AG04450 (cell line): Measurements from ENCODE around the gene GPC6. TPM values are rescaled to one million over a fixed set of nuclear protein-coding genes. Genes with fewer than 3 reads are reported as not detected.

ENCODE experiments used
- CTCF ChIA-PET: fragments of 300-600, 350-600 bp; formaldehyde crosslinking; extraction: SDS; loops from one replicate; lab custom pipeline; 2022; ENCODE audit warnings: antibody characterized with exemption, inconsistent platforms; lab: Charles Lee
- POLR2A ChIA-PET: fragments of 350-600 bp; formaldehyde crosslinking; extraction: SDS; loops from one replicate; lab custom pipeline; 2021; ENCODE audit warnings: antibody characterized with exemption, inconsistent platforms; lab: Yijun Ruan, JAX
- DNase-seq: peaks from one replicate; pipeline ENCODE4 v3.0.0-alpha.2; 2011; ENCODE audit warnings: low read depth, low spot score
- H3K27ac ChIP-seq: one replicate; pipeline ENCODE4 v1.5.1; 2012; ENCODE audit warnings: low read depth, low read length, control low read depth
- H3K27me3 ChIP-seq: one replicate; pipeline ENCODE4 v1.6.0; 2012; ENCODE audit warnings: low read length; ENCODE audit not compliant: control insufficient read depth, insufficient read depth
- H3K4me3 ChIP-seq: 2 replicates; pipeline ENCODE4 v1.5.1; 2011; ENCODE audit warnings: mild to moderate bottlenecking, low read depth, low read length, control low read depth
- H3K9me3 ChIP-seq: 2 replicates; pipeline ENCODE4 v1.5.1; 2012; ENCODE audit warnings: low read length; ENCODE audit not compliant: control insufficient read depth, insufficient read depth
- CTCF ChIP-seq: IDR thresholded peaks from 2 replicates; pipeline ENCODE4 v1.5.1; 2011; ENCODE audit warnings: low read depth, low read length, control low read depth, inconsistent platforms
- polyA plus RNA-seq: library from polyadenylated mRNA; depleted of rRNA; stranded (reverse); fragments of >200 nt; gene quantifications from 2 replicates; pipeline ENCODE4 v1.2.3, GENCODE V29; 2011

The GPC6 gene
- polyA plus RNA-seq, 1 experiment, result 40.4 TPM

GRCh38 chr13:94169454-94170144, 943.0 kb downstream of the GPC6 start:
- TF ChIP-seq CTCF, result no peak
- CTCF ChIA-PET, result interaction anchor here (0.6 kb wide), 1 partner anchor 1994 kb away, joined by 3 read pairs; no protein-coding TSS in a partner anchor

GRCh38 chr13:94170145-94170571, 943.6 kb downstream of the GPC6 start:
- ChIA-PET CTCF (no interaction called here), POLR2A (no interaction called here)
- DNase-seq, result no peak
- H3K9me3 ChIP-seq, result no peaks in the 10 kb centered on the region
- H3K4me3 ChIP-seq, result no peak overlapping the region
- H3K27ac ChIP-seq, result no peak overlapping the region
- no peaks in the 10 kb centered on the region for H3K27me3 ChIP-seq
- TF ChIP-seq CTCF, result no peak

More at GRCh38 chr13:94169454-94170144, 943.0 kb downstream of the GPC6 start:
- H3K4me3 ChIP-seq, result no peak overlapping the region
- H3K27ac ChIP-seq, result no peak overlapping the region
- no peaks in the 10 kb centered on the region for H3K9me3 ChIP-seq
- no peak for DNase-seq
- H3K27me3 ChIP-seq, result no peaks in the 10 kb centered on the region
- POLR2A ChIA-PET, result no interaction called here

GRCh38 chr13:94172416-94172815, 945.8 kb downstream of the GPC6 start:
- ChIA-PET POLR2A (no interaction called here), CTCF (interaction anchor here (0.5 to 1.2 kb wide), 4 partner anchors 18 to 1985 kb away, joined by 3 to 5 read pairs (median 4); no protein-coding TSS in a partner anchor)
- Histone ChIP-seq H3K27ac (no peak overlapping the region), H3K9me3 (no peaks in the 10 kb centered on the region), H3K4me3 (no peak overlapping the region), H3K27me3 (no peaks in the 10 kb centered on the region)
- no peak for TF ChIP-seq CTCF
- DNase-seq, result no peak

- peak; percentile 17; the same call in 1 of the 2 replicates for TF ChIP-seq CTCF
- DNase-seq, result peak; percentile 27
- ChIA-PET CTCF (interaction anchor here (0.6 to 1.8 kb wide), 7 partner anchors 19 to 1986 kb away, joined by 3 to 5 read pairs (median 3); no protein-coding TSS in a partner anchor), POLR2A (no interaction called here)
- Histone ChIP-seq H3K27me3 (no peaks in the 10 kb centered on the region), H3K27ac (no peak overlapping the region), H3K9me3 (no peaks in the 10 kb centered on the region), H3K4me3 (no peak overlapping the region)
Observed at GRCh38 chr13:94173312-94173854, 946.8 kb downstream of the GPC6 start.

GRCh38 chr13:94174009-94174408, 947.4 kb downstream of the GPC6 start:
- POLR2A ChIA-PET, result no interaction called here
- H3K27me3 ChIP-seq, result no peaks in the 10 kb centered on the region
- no peak for TF ChIP-seq CTCF
- H3K4me3 ChIP-seq, result no peak overlapping the region
- no peak for DNase-seq
- no peaks in the 10 kb centered on the region for H3K9me3 ChIP-seq
- CTCF ChIA-PET, result interaction anchor here (1.3 to 1.8 kb wide), 3 partner anchors 32 to 188 kb away, joined by 3 to 5 read pairs (median 3); no protein-coding TSS in a partner anchor
- no peak overlapping the region for H3K27ac ChIP-seq
